ENCODE data around the gene SLC38A6. TPM values are rescaled to one million over a fixed set of nuclear protein-coding genes. Genes with fewer than 3 reads are reported as not detected.

The SLC38A6 gene
- total and polyA plus RNA-seq, 2 of the 8 experiments (the other 6 are each of a cell fraction or from before 2014, with no cell fraction given): 8.1 to 9.8 TPM

- H3K27ac ChIP-seq (ENCODE audit: low read depth, low read length): no peak overlapping the region
- no peaks in the 10 kb centered on the region for H3K79me1 ChIP-seq (ENCODE audit: low read depth, low read length)
- H3K4me3 ChIP-seq (ENCODE audit: extremely low read depth in 1 of 4, insufficient read depth in 2 of 4, low read depth in 3 of 4, low read length in 4 of 4): no peak overlapping the region
- no peaks in the 10 kb centered on the region for H3K9me3 ChIP-seq (ENCODE audit: insufficient read depth in 2 of 2, low read depth in 1 of 2, low read length in 1 of 2)
- CTCF ChIA-PET (ENCODE audit: partially characterized antibody): no interaction called here
- no peaks in the 10 kb centered on the region for H3K36me3 ChIP-seq (ENCODE audit: control insufficient read depth in 2 of 4, insufficient read depth in 4 of 4, low read length in 3 of 4)
- DNase-seq (ENCODE audit: low read depth in 1 of 2, low spot score in 2 of 2): no peak
- peaks cover 0 to 2% (median 0%) of the 10 kb centered on the region in 4 experiments; a peak in 1 of 7 replicates for H3K4me1 ChIP-seq (replicated peaks in 1 of 4; ENCODE audit: control insufficient read depth in 3 of 4, insufficient read depth in 4 of 4, low read length in 3 of 4)
- H3K27me3 ChIP-seq (replicated peaks in 1 of 4; ENCODE audit: control insufficient read depth in 3 of 4, extremely low read depth in 1 of 4, insufficient read depth in 3 of 4, low read length in 3 of 4): no peaks in the 10 kb centered on the region
- POLR2A ChIA-PET (ENCODE audit: partially characterized antibody): no interaction called here
- H4K91ac ChIP-seq (replicated peaks; ENCODE audit: insufficient read length, low read length): no peak overlapping the region
- no peak overlapping the region for H2BK15ac ChIP-seq (ENCODE audit: low read length)
- no peak overlapping the region for H2BK5ac ChIP-seq (ENCODE audit: low read depth, low read length)
- no peak overlapping the region for H2AK5ac ChIP-seq (ENCODE audit: low read depth, low read length)
- TF ChIP-seq SIN3A (conservative IDR thresholded peaks at IDR 0.05 in 1 of 2, IDR thresholded peaks at IDR 0.05 in 1 of 2; ENCODE audit: low read depth in 1 of 2, low read length in 2 of 2) (no peak), TBP (IDR thresholded peaks at IDR 0.05; ENCODE audit: low read depth, low read length) (no peak), CREB1 (IDR thresholded peaks at IDR 0.05) (no peak), RBBP5 (IDR thresholded peaks at IDR 0.05; ENCODE audit: borderline replicate concordance, low read depth, low read length) (no peak), HDAC2 (IDR thresholded peaks at IDR 0.05; ENCODE audit: borderline replicate concordance in 1 of 2, low read depth in 2 of 2, low read length in 2 of 2) (no peak), SIRT6 (IDR thresholded peaks at IDR 0.05; ENCODE audit: low read length) (no peak), SP4 (IDR thresholded peaks at IDR 0.05; ENCODE audit: low read length) (no peak), YY1 (IDR thresholded peaks at IDR 0.05; ENCODE audit: low read depth, low read length) (no peak), MAX (IDR thresholded peaks at IDR 0.05) (no peak)
- H4K8ac ChIP-seq (ENCODE audit: extremely low read depth, insufficient read depth, low read length): no peak overlapping the region
- no peak overlapping the region for H3K9ac ChIP-seq (replicated peaks in 1 of 4; ENCODE audit: extremely low read depth in 1 of 4, low read depth in 3 of 4, low read length in 3 of 4)
- FAIRE-seq: no peak
- H3K79me2 ChIP-seq (ENCODE audit: control insufficient read depth in 1 of 2, insufficient read depth in 2 of 2, low read length in 2 of 2): no peaks in the 10 kb centered on the region
- no peak overlapping the region for H2BK12ac ChIP-seq (ENCODE audit: low read depth, low read length)
- no peaks in the 10 kb centered on the region for H4K20me1 ChIP-seq (replicated peaks in 1 of 2; ENCODE audit: control insufficient read depth in 1 of 2, insufficient read depth in 2 of 2, low read length in 2 of 2)
- 84% methylated on average over 1 of the region's 1 CpG; no CpG with 5 or more reads in 1 of the 2 experiments for WGBS, 2 experiments (ENCODE audit: extremely low coverage in 1 of 2, insufficient coverage in 1 of 2, insufficient read length in 1 of 2, insufficient replicate concordance in 2 of 2, low coverage in 1 of 2, low lambda C conversion rate in 2 of 2, missing lambda C conversion rate in 1 of 2)
- H3K4ac ChIP-seq (replicated peaks; ENCODE audit: insufficient read length, low read depth, low read length): no peak overlapping the region
- H2BK120ac ChIP-seq (replicated peaks; ENCODE audit: low read depth, low read length): no peak overlapping the region
- no peak overlapping the region for H3K18ac ChIP-seq (ENCODE audit: extremely low read depth, low read length)
- no peak overlapping the region for H4K5ac ChIP-seq (ENCODE audit: insufficient read length, low read depth, low read length)
- H3K23me2 ChIP-seq (ENCODE audit: low read depth, low read length): no peaks in the 10 kb centered on the region
- H3K23ac ChIP-seq (ENCODE audit: insufficient read length): no peak overlapping the region
- no peak overlapping the region for H3K14ac ChIP-seq (ENCODE audit: insufficient read length)
- H3K4me2 ChIP-seq (ENCODE audit: insufficient read depth in 1 of 2, low read depth in 2 of 2, low read length in 2 of 2): no peak overlapping the region
- no peak overlapping the region for H3K56ac ChIP-seq (replicated peaks; ENCODE audit: insufficient read length, low read depth, low read length)
- no peak overlapping the region for H2AFZ ChIP-seq (ENCODE audit: low read length)
- no peak overlapping the region for H2BK20ac ChIP-seq (ENCODE audit: low read length)
Observed at GRCh38 chr14:60943637-60944032, 37.4 kb upstream of the SLC38A6 start.
